GM12878 (cell line): ENCODE data around the gene CD69. TPM values are rescaled to one million over a fixed set of nuclear protein-coding genes. Genes with fewer than 3 reads are reported as not detected.
A peak's percentile ranks its signal among the peaks of the same experiment; 100 is the strongest.

ENCODE experiments used
- ATF2 ChIP-seq: IDR thresholded peaks from 2 replicates; pipeline ENCODE4 v1.6.1; 2012; ENCODE audit warnings: low read length, inconsistent platforms
- ATF3 ChIP-seq: IDR thresholded peaks from 2 replicates; pipeline ENCODE4 v1.6.1; 2011; ENCODE audit warnings: low read depth, mild to moderate bottlenecking, low read length, moderate library complexity, borderline replicate concordance; ENCODE audit errors: extremely low read depth
- BMI1 ChIP-seq: fragments of 450-650 bp; IDR thresholded peaks from 2 replicates; pipeline ENCODE4 v1.6.1; 2016; ENCODE audit warnings: mild to moderate bottlenecking, moderate library complexity, borderline replicate concordance
- CBFB ChIP-seq: IDR thresholded peaks from 2 replicates; pipeline ENCODE4 v1.6.1; 2016; ENCODE audit warnings: antibody characterized with exemption, low read depth
- ESRRA ChIP-seq: IDR thresholded peaks from 2 replicates; pipeline ENCODE4 v1.6.1; 2012; ENCODE audit warnings: mild to moderate bottlenecking, low read length, improper control_type of control experiment
- GABPA ChIP-seq: IDR thresholded peaks from 2 replicates; pipeline ENCODE4 v1.6.1; 2014; ENCODE audit warnings: antibody characterized with exemption, low read depth, mild to moderate bottlenecking, inconsistent platforms
- HDAC6 ChIP-seq: fragments of 200-600 bp; sonication (generic); IDR thresholded peaks from one replicate; pipeline ENCODE4 v1.8.0; 2017; ENCODE audit warnings: antibody characterized with exemption; ENCODE audit not compliant: unreplicated experiment
- HDGF ChIP-seq: fragments of 450-650 bp; IDR thresholded peaks from 2 replicates; pipeline ENCODE4 v1.6.1; 2016; ENCODE audit warnings: antibody characterized with exemption
- IRF5 ChIP-seq: fragments of 450-650 bp; IDR thresholded peaks from 2 replicates; pipeline ENCODE4 v1.6.1; 2017; ENCODE audit warnings: borderline replicate concordance
- JUNB ChIP-seq: IDR thresholded peaks from 2 replicates; pipeline ENCODE4 v1.6.1; 2016; ENCODE audit warnings: antibody characterized with exemption, mild to moderate bottlenecking
- MEF2A ChIP-seq: IDR thresholded peaks from 2 replicates; pipeline ENCODE4 v1.6.1; 2011; ENCODE audit warnings: low read depth, mild to moderate bottlenecking, low read length, moderate library complexity; ENCODE audit not compliant: insufficient read depth
- MTA2 ChIP-seq: fragments of 450-650 bp; IDR thresholded peaks from 2 replicates; pipeline ENCODE4 v1.6.1; 2016; ENCODE audit warnings: low read depth, mild to moderate bottlenecking, moderate library complexity
- MTA3 ChIP-seq: IDR thresholded peaks from 2 replicates; pipeline ENCODE4 v1.6.1; 2012; ENCODE audit warnings: low read length, inconsistent platforms, borderline replicate concordance
- MXI1 ChIP-seq: fragments of 150-350 bp; IDR thresholded peaks from 2 replicates; pipeline ENCODE4 v1.6.1; 2011; ENCODE audit warnings: low read depth, mild to moderate bottlenecking, inconsistent platforms, low read length, improper control_type of control experiment
- NFIC ChIP-seq: IDR thresholded peaks from 2 replicates; pipeline ENCODE4 v1.6.1; 2012; ENCODE audit warnings: low read depth, mild to moderate bottlenecking, inconsistent platforms, low read length, moderate library complexity
- NR2C1 ChIP-seq: fragments of 450-650 bp; IDR thresholded peaks from 2 replicates; pipeline ENCODE4 v1.6.1; 2017; ENCODE audit warnings: antibody characterized with exemption, mild to moderate bottlenecking, moderate library complexity
- PAX5 ChIP-seq: IDR thresholded peaks from 2 replicates; pipeline ENCODE4 v1.6.1; 2011; ENCODE audit warnings: low read depth, low read length, borderline replicate concordance
- PBX3 ChIP-seq: IDR thresholded peaks from 2 replicates; pipeline ENCODE4 v1.6.1; 2011; ENCODE audit warnings: mild to moderate bottlenecking, low read depth, low read length, moderate library complexity; ENCODE audit not compliant: insufficient replicate concordance
- POU2F2 ChIP-seq: IDR thresholded peaks from 3 replicates; pipeline ENCODE4 v1.6.1; 2011; ENCODE audit warnings: low read depth, mild to moderate bottlenecking, low read length, borderline replicate concordance
- SIX5 ChIP-seq: IDR thresholded peaks from 2 replicates; pipeline ENCODE4 v1.6.1; 2011; ENCODE audit warnings: mild to moderate bottlenecking, low read depth, low read length, moderate library complexity; ENCODE audit not compliant: severe bottlenecking
- SMAD5 ChIP-seq: IDR thresholded peaks from 2 replicates; pipeline ENCODE4 v1.6.1; 2016; ENCODE audit warnings: antibody characterized with exemption, low read depth
- SPI1 ChIP-seq: IDR thresholded peaks from 2 replicates; pipeline ENCODE4 v1.6.1; 2011; ENCODE audit warnings: low read depth, mild to moderate bottlenecking, low read length, moderate library complexity, borderline replicate concordance; ENCODE audit not compliant: insufficient read depth
- TARDBP ChIP-seq: IDR thresholded peaks from 2 replicates; pipeline ENCODE4 v1.6.1; 2016; ENCODE audit warnings: borderline replicate concordance
- TCF7 ChIP-seq: IDR thresholded peaks from 2 replicates; pipeline ENCODE4 v1.6.1; 2014; ENCODE audit warnings: antibody characterized with exemption, borderline replicate concordance
- ZNF217 ChIP-seq: fragments of 450-650 bp; IDR thresholded peaks from 2 replicates; pipeline ENCODE4 v1.6.1; 2017; ENCODE audit warnings: antibody characterized with exemption, mild to moderate bottlenecking
- ZNF24 ChIP-seq: fragments of 450-650 bp; IDR thresholded peaks from 2 replicates; pipeline ENCODE4 v1.6.1; 2017; ENCODE audit warnings: antibody characterized with exemption, mild to moderate bottlenecking
- ZNF622 ChIP-seq: fragments of 450-650 bp; IDR thresholded peaks from 2 replicates; pipeline ENCODE4 v1.6.1; 2017; ENCODE audit warnings: mild to moderate bottlenecking, inconsistent platforms
- polyA plus RNA-seq, 11 experiments: library from polyadenylated mRNA; depleted of rRNA in 4 of 11; unstranded in 6 of 11; stranded (reverse) in 5 of 11; fragments of >200 nt; fragmentation: Nextera tagmentation in 4 of 11; fragmentation: Illumina TruSeq in 1 of 11; extraction: Ambion mirVana in 4 of 11; extraction: Trizol in 1 of 11; gene quantifications; 1 replicate in 1 of 11; 2 replicates in 10 of 11; pipeline versions ENCODE4 v1.2.1 to v1.2.3, GENCODE V29; 2011 to 2016; ENCODE audit warnings: inconsistent platforms in 2 of 11, missing spikeins in 2 of 11, low read depth in 1 of 11
- total RNA-seq, 4 experiments: library from RNA; depleted of rRNA in 3 of 4; stranded (reverse); fragments of >200 nt in 3 of 4; fragmentation: Illumina TruSeq in 1 of 4; extraction: Trizol in 1 of 4; gene quantifications; 2 replicates each; pipeline versions ENCODE4 v1.2.1 to v1.2.3, GENCODE V29; 2013 to 2021
- TF ChIP-seq, protein P1 (sequence below): fragments of 450-650 bp; IDR thresholded peaks from 2 replicates; pipeline ENCODE4 v1.6.1; 2014; ENCODE audit warnings: mild to moderate bottlenecking

The CD69 gene
- total and polyA plus RNA-seq, 10 of the 15 experiments (the other 5 are each of a cell fraction or from before 2014, with no cell fraction given): 7.3 to 156 (median 15.0) TPM

DNA sequence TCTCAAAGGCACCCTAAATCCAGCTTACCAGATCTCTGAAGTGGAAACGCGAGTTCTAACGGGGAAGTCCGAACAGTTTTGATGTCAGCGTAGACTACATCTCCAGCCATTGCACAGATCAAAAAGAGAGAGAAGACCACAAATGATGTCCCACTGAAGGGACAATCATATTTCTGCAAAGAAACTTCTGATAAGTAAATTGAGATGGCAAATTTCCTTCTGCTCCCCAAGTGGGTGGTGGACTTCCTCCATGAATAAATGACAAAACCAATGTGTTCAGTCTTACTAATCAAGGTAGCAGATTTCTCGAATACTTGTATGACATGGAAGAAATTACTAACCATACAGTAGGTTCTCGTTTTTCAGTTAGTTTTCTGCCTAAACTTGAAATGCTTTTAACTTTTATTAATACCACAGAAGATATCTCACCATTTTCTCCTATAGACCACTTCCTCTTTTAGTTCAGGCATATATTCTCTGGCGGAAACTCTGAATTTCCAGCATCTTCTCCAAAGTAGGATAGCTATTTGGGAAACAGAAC, 27.7 kb downstream of the CD69 start, which contains the start of gene CLECL1 (continued):
- TF ChIP-seq HDAC6 (peak; percentile 44), TCF7 (0 out of 2 replicates have a peak, but pooled peaks have one; percentile 20), ZNF217 (peak; percentile 74; the same call in 1 of the 2 replicates), HDGF (no peak), BMI1 (0 out of 2 replicates have a peak, but pooled peaks have one; percentile 12), ZNF622 (no peak), POU2F2 (peak; percentile 76; the same call in 2 of the 3 replicates), SIX5 (no peak), PBX3 (no peak), MEF2A (0 out of 2 replicates have a peak, but pooled peaks have one; percentile 44), MTA2 (peak; percentile 79), TARDBP (no peak), JUNB (peak; percentile 65), SPI1 (peak; percentile 96), ESRRA (no peak), GABPA (peak; percentile 43; the same call in 1 of the 2 replicates), ATF2 (peak; percentile 44; the same call in 1 of the 2 replicates), SMAD5 (peak; percentile 61; the same call in 1 of the 2 replicates), ATF3 (no peak), CBFB (0 out of 2 replicates have a peak, but pooled peaks have one; percentile 54), PAX5 (peak; percentile 29; the same call in 1 of the 2 replicates), NFIC (peak; percentile 89; the same call in 1 of the 2 replicates), MTA3 (peak; percentile 46; the same call in 1 of the 2 replicates), MXI1 (no peak), NR2C1 (no peak), IRF5 (no peak), ZNF24 (peak; percentile 64; the same call in 1 of the 2 replicates)
- TF ChIP-seq, protein P1, sequence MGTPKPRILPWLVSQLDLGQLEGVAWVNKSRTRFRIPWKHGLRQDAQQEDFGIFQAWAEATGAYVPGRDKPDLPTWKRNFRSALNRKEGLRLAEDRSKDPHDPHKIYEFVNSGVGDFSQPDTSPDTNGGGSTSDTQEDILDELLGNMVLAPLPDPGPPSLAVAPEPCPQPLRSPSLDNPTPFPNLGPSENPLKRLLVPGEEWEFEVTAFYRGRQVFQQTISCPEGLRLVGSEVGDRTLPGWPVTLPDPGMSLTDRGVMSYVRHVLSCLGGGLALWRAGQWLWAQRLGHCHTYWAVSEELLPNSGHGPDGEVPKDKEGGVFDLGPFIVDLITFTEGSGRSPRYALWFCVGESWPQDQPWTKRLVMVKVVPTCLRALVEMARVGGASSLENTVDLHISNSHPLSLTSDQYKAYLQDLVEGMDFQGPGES: no peak
